GM12874 (cell line): ENCODE measurements around the gene ZNF8.

Experiments
- CTCF ChIP-seq: IDR thresholded peaks from 2 replicates; pipeline ENCODE4 v1.5.1; 2011; ENCODE audit warnings: low read depth, mild to moderate bottlenecking, control low read depth, low read length, moderate library complexity; ENCODE audit not compliant: insufficient read depth

Gene ZNF8

GRCh38 chr19:58300620-58301019 is 21.9 kb downstream of the ZNF8 start:
- no peak for TF ChIP-seq CTCF

GRCh38 chr19:58304255-58304654 is 25.5 kb downstream of the ZNF8 start:
- TF ChIP-seq CTCF = no peak

GRCh38 chr19:58304748-58305064 is 26.0 kb downstream of the ZNF8 start:
- TF ChIP-seq CTCF = no peak

- no peak for TF ChIP-seq CTCF
Measured at GRCh38 chr19:58305065-58305931, 26.5 kb downstream of the ZNF8 start, which contains the start of gene ERVK3-1. TSS of gene ERVK3-1 (plus strand) at chr19:58305377. CDS start at chr19:58312169, 6,792 bp downstream.

- TF ChIP-seq CTCF = no peak
Measured at GRCh38 chr19:58305932-58306323, 27.2 kb downstream of the ZNF8 start.

DNA sequence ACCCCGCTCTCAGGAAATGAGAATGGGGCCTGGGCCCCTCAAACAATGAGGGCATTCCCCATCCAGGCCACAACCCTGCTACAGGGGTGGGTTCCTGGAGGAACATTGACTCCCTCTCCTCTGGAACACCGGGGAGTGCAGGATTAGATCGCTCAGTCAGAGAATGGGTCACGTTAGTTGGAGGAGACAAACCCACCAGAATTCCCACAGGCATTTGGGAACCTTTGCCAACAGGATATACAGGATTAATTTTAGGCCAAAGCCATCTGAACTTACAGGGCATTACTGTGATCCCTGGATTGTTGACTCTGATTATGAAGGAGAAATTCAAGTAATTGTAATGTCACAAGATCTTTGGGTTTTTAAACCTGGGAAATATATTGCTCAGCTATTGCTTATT is 29.0 kb downstream of the ZNF8 start:
- no peak for TF ChIP-seq CTCF

- TF ChIP-seq CTCF = peak; percentile 12; the same call in 1 of the 2 replicates
Measured at GRCh38 chr19:58310685-58311084, 31.9 kb downstream of the ZNF8 start.
